IPS-NIHi11 (cell line): ENCODE data around the gene NDUFA6.

Experiments
- DNase-seq: peaks from one replicate; pipeline ENCODE4 v3.0.0; 2012; ENCODE audit warnings: mixed read lengths, low spot score

The NDUFA6 gene

GRCh38 chr22:42070517-42071422, 19.8 kb downstream of the NDUFA6 start, which contains the start of gene NAGA:
TSS of gene NAGA (minus strand) at chr22:42070812. CDS start at chr22:42070297, 515 bp downstream.
- peak; percentile 94 for DNase-seq

GRCh38 chr22:42069801-42070516, 20.6 kb downstream of the NDUFA6 start:
- DNase-seq = no peak

GRCh38 chr22:42068291-42068690, 22.3 kb downstream of the NDUFA6 start:
- DNase-seq = no peak

GRCh38 chr22:42067671-42068251, 22.8 kb downstream of the NDUFA6 start:
- DNase-seq = no peak

- DNase-seq = no peak
Measured at GRCh38 chr22:42066937-42067336, 23.6 kb downstream of the NDUFA6 start.

- no peak for DNase-seq
Measured at GRCh38 chr22:42066126-42066761, 24.3 kb downstream of the NDUFA6 start.

- DNase-seq = peak; percentile 33
Measured at GRCh38 chr22:42065438-42066125, 25.0 kb downstream of the NDUFA6 start.

- DNase-seq = no peak
Measured at GRCh38 chr22:42064629-42065028, 25.9 kb downstream of the NDUFA6 start.

GRCh38 chr22:42062506-42063170, 27.9 kb downstream of the NDUFA6 start:
- DNase-seq = no peak

- DNase-seq = no peak
Measured at GRCh38 chr22:42061041-42061440, 29.5 kb downstream of the NDUFA6 start.

GRCh38 chr22:42060489-42060888, 30.1 kb downstream of the NDUFA6 start:
- DNase-seq = no peak

GRCh38 chr22:42056757-42057511, 33.6 kb downstream of the NDUFA6 start:
- DNase-seq = no peak

GRCh38 chr22:42052765-42053164, 37.8 kb downstream of the NDUFA6 start:
- no peak for DNase-seq

- no peak for DNase-seq
Measured at GRCh38 chr22:42050641-42051180, 39.9 kb downstream of the NDUFA6 start.

GRCh38 chr22:42041784-42042183, 48.8 kb downstream of the NDUFA6 start:
- no peak for DNase-seq

- no peak for DNase-seq
Measured at GRCh38 chr22:42039271-42039670, 51.3 kb downstream of the NDUFA6 start.
